ENCODE measurements around the gene ETS1. TPM values are rescaled to one million over a fixed set of nuclear protein-coding genes. Genes with fewer than 3 reads are reported as not detected.

Gene ETS1
- total RNA-seq, 1 experiment from 2014 or later, result 29.9 TPM

- WGBS (ENCODE audit: extremely low coverage, insufficient read length, low lambda C conversion rate), result no CpG with 5 or more reads among the region's 4 CpGs
- no peaks in the 10 kb centered on the region for H3K79me2 ChIP-seq (ENCODE audit: insufficient read depth, low read length)
- no peak overlapping the region for H2AFZ ChIP-seq (ENCODE audit: low read length)
- H3K4me2 ChIP-seq (ENCODE audit: insufficient read depth, insufficient read length, low read length), result no peak overlapping the region
- H3K9me3 Mint-ChIP-seq, result no peaks in the 10 kb centered on the region
- TF ChIP-seq CTCF (conservative IDR thresholded peaks at IDR 0.05), result peak; percentile 59
- no peak for DNase-seq
- H3K4me1 Mint-ChIP-seq, result no peaks in the 10 kb centered on the region
- H3K23ac ChIP-seq (ENCODE audit: insufficient read length, low read depth, low read length), result no peak overlapping the region
- H3K23me2 ChIP-seq (ENCODE audit: insufficient read length, low read depth, low read length, poor library complexity, severe bottlenecking), result no peaks in the 10 kb centered on the region
- H3K9ac ChIP-seq (ENCODE audit: extremely low read depth, insufficient read length, low read length), result no peak overlapping the region
- no peak overlapping the region for H3K4ac ChIP-seq (ENCODE audit: low read depth, low read length)
- H2AK5ac ChIP-seq (ENCODE audit: insufficient read length, low read length), result no peak overlapping the region
- H2BK15ac ChIP-seq (ENCODE audit: low read depth, low read length), result no peak overlapping the region
- H3K27me3 Mint-ChIP-seq (ENCODE audit: low read depth), result no peaks in the 10 kb centered on the region
- H3K27ac Mint-ChIP-seq, result no peak overlapping the region
- H3K4me3 Mint-ChIP-seq, result no peak overlapping the region
- no peak overlapping the region for H2BK120ac ChIP-seq (ENCODE audit: low read depth, low read length, poor library complexity, severe bottlenecking)
- no peak overlapping the region for H3T11ph ChIP-seq (ENCODE audit: low read length)
- H3K14ac ChIP-seq (ENCODE audit: insufficient read depth, low read length), result no peak overlapping the region
- H2BK20ac ChIP-seq (ENCODE audit: low read depth, low read length, poor library complexity, severe bottlenecking), result no peak overlapping the region
- no peak overlapping the region for H3K18ac ChIP-seq (ENCODE audit: insufficient read length, low read depth, low read length)
- no peak overlapping the region for H3K27ac ChIP-seq (ENCODE audit: insufficient read length, low read depth, low read length)
- peaks cover 3 to 43% (median 10%) of the 10 kb centered on the region in 3 experiments; a peak in 5 of 7 replicates for H3K36me3 Mint-ChIP-seq (ENCODE audit: insufficient read depth in 1 of 3, low read depth in 3 of 3)
- H3K9me3 ChIP-seq (ENCODE audit: control insufficient read depth, low read depth, low read length), result no peaks in the 10 kb centered on the region
- no peak overlapping the region for H2BK12ac ChIP-seq (ENCODE audit: insufficient read length, low read depth, low read length)
- H3K4me1 ChIP-seq (ENCODE audit: insufficient read depth, low read length), result no peaks in the 10 kb centered on the region
- no peak overlapping the region for H4K91ac ChIP-seq (ENCODE audit: insufficient read length, low read depth, low read length)
- no peaks in the 10 kb centered on the region for H4K20me1 ChIP-seq (ENCODE audit: control insufficient read depth, insufficient read depth, insufficient read length)
- no peak overlapping the region for H2BK5ac ChIP-seq (ENCODE audit: insufficient read length, low read length)
- no peaks in the 10 kb centered on the region for H3K27me3 ChIP-seq (ENCODE audit: insufficient read depth, low read length)
- H3K56ac ChIP-seq (ENCODE audit: insufficient read length, low read depth, low read length), result no peak overlapping the region
- H4K5ac ChIP-seq (ENCODE audit: insufficient read length, low read depth, low read length), result no peak overlapping the region
- H4K8ac ChIP-seq (replicated peaks; ENCODE audit: insufficient read length, low read depth, low read length), result no peak overlapping the region
- no peaks in the 10 kb centered on the region for H3K79me1 ChIP-seq (ENCODE audit: insufficient read depth, low read depth, low read length, poor library complexity, severe bottlenecking)
These were observed 103.2 kb downstream of the ETS1 start for GRCh38 chr11:128484172-128484571.

Measured in H9 (cell line).